KMS-11 (cell line): ENCODE measurements around the gene LARGE1.

ENCODE experiments used
- H2AFZ ChIP-seq: fragments of 200-600 bp; sonication (generic); 2 replicates; pipeline ENCODE4 v1.6.1; 2016; ENCODE audit warnings: antibody characterized with exemption, mixed run types, low read depth
- H3K27ac ChIP-seq: fragments of 200-600 bp; sonication (generic); 2 replicates; pipeline ENCODE4 v1.6.1; 2016; ENCODE audit warnings: mild to moderate bottlenecking, mixed run types
- H3K27me3 ChIP-seq: fragments of 200-600 bp; sonication (generic); 2 replicates; pipeline ENCODE4 v1.6.1; 2017; ENCODE audit warnings: mild to moderate bottlenecking, low read depth, mixed run types, moderate library complexity; ENCODE audit not compliant: insufficient read depth
- H3K36me3 ChIP-seq: fragments of 200-600 bp; sonication (generic); 2 replicates; pipeline ENCODE4 v1.6.1; 2017; ENCODE audit warnings: mild to moderate bottlenecking, mixed run types; ENCODE audit not compliant: insufficient read depth
- H3K4me1 ChIP-seq: fragments of 200-600 bp; sonication (generic); 2 replicates; pipeline ENCODE4 v1.6.1; 2016; ENCODE audit warnings: mild to moderate bottlenecking, low read depth, mixed run types; ENCODE audit not compliant: poor library complexity, severe bottlenecking
- H3K4me2 ChIP-seq: fragments of 200-600 bp; sonication (generic); 2 replicates; pipeline ENCODE4 v1.7.0; 2016; ENCODE audit warnings: mild to moderate bottlenecking, mixed run types
- H3K4me3 ChIP-seq: fragments of 200-600 bp; sonication (generic); IDR thresholded peaks from 2 replicates; pipeline ENCODE4 v1.6.1; 2017; ENCODE audit warnings: low read depth, low read length, mixed read lengths; ENCODE audit not compliant: insufficient read depth
- H3K79me2 ChIP-seq: fragments of 200-600 bp; sonication (generic); 2 replicates; pipeline ENCODE4 v1.6.1; 2016; ENCODE audit warnings: low read depth, mixed run types; ENCODE audit not compliant: insufficient read depth
- H3K9ac ChIP-seq: fragments of 200-600 bp; sonication (generic); 2 replicates; pipeline ENCODE4 v1.6.1; 2016; ENCODE audit warnings: mild to moderate bottlenecking, mixed run types
- H4K20me1 ChIP-seq: fragments of 200-600 bp; sonication (generic); 2 replicates; pipeline ENCODE4 v1.6.1; 2016; ENCODE audit warnings: mild to moderate bottlenecking, mixed run types; ENCODE audit not compliant: insufficient read depth
- CTCF ChIP-seq: fragments of 200-600 bp; sonication (generic); conservative IDR thresholded peaks from 2 replicates; pipeline ENCODE4 v1.6.1; 2017; ENCODE audit warnings: low read depth, mild to moderate bottlenecking, antibody characterized with exemption, low read length, moderate library complexity, mixed read lengths

Gene LARGE1

GRCh38 chr22:33451866-33452469 lies 468.3 kb downstream of the LARGE1 start:
- no peak overlapping the region for H3K4me2 ChIP-seq
- no peaks in the 10 kb centered on the region for H3K27me3 ChIP-seq
- no peaks in the 10 kb centered on the region for H3K36me3 ChIP-seq
- H4K20me1 ChIP-seq = no peaks in the 10 kb centered on the region
- no peak overlapping the region for H3K27ac ChIP-seq
- no peaks in the 10 kb centered on the region for H3K4me1 ChIP-seq
- H3K79me2 ChIP-seq = no peaks in the 10 kb centered on the region
- H3K9ac ChIP-seq = no peak overlapping the region
- no peak for TF ChIP-seq CTCF
- no peak overlapping the region for H2AFZ ChIP-seq
- H3K4me3 ChIP-seq = no peak overlapping the region

- Histone ChIP-seq H3K4me2 (no peak overlapping the region), H3K4me1 (no peaks in the 10 kb centered on the region), H3K36me3 (no peaks in the 10 kb centered on the region), H3K27me3 (no peaks in the 10 kb centered on the region), H3K9ac (no peak overlapping the region), H4K20me1 (no peaks in the 10 kb centered on the region), H2AFZ (no peak overlapping the region), H3K79me2 (no peaks in the 10 kb centered on the region), H3K27ac (no peak overlapping the region), H3K4me3 (no peak overlapping the region)
- TF ChIP-seq CTCF = no peak
Observed at GRCh38 chr22:33450756-33451155, 469.5 kb downstream of the LARGE1 start.

DNA sequence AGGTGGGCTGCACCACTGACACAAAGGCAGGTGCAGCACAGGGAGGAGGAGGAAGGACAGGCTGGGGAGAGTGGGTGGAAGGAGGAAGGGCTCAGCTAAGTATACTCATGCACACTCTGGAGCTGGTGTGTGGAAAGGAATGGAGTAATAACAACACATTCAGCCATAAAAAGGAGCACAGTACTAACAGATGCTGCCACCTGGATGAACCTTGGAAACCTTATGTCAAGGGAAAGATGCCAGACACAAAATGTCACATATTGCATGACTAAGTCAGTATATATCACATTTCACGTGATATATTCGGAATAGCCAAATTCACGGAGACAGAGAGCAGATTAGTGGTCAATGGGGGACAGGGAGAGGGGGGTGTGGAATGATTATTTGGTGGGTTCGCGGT lies 472.5 kb downstream of the LARGE1 start:
- Histone ChIP-seq H4K20me1 (no peaks in the 10 kb centered on the region), H3K9ac (no peak overlapping the region), H3K4me3 (no peak overlapping the region), H3K27me3 (no peaks in the 10 kb centered on the region), H2AFZ (no peak overlapping the region), H3K79me2 (no peaks in the 10 kb centered on the region), H3K27ac (no peak overlapping the region), H3K36me3 (no peaks in the 10 kb centered on the region), H3K4me2 (no peak overlapping the region), H3K4me1 (no peaks in the 10 kb centered on the region)
- no peak for TF ChIP-seq CTCF

GRCh38 chr22:33443683-33444082 lies 476.6 kb downstream of the LARGE1 start:
- no peaks in the 10 kb centered on the region for H3K4me1 ChIP-seq
- H3K27ac ChIP-seq = no peak overlapping the region
- H3K4me3 ChIP-seq = no peak overlapping the region
- no peak overlapping the region for H3K9ac ChIP-seq
- H3K27me3 ChIP-seq = no peaks in the 10 kb centered on the region
- no peak overlapping the region for H3K4me2 ChIP-seq
- TF ChIP-seq CTCF = no peak
- no peak overlapping the region for H2AFZ ChIP-seq
- no peaks in the 10 kb centered on the region for H3K36me3 ChIP-seq
- no peaks in the 10 kb centered on the region for H3K79me2 ChIP-seq
- H4K20me1 ChIP-seq = no peaks in the 10 kb centered on the region

- Histone ChIP-seq H3K27me3 (no peaks in the 10 kb centered on the region), H3K4me2 (no peak overlapping the region), H3K27ac (no peak overlapping the region), H2AFZ (no peak overlapping the region), H4K20me1 (no peaks in the 10 kb centered on the region), H3K4me1 (no peaks in the 10 kb centered on the region), H3K4me3 (no peak overlapping the region), H3K9ac (no peak overlapping the region), H3K36me3 (no peaks in the 10 kb centered on the region), H3K79me2 (no peaks in the 10 kb centered on the region)
- no peak for TF ChIP-seq CTCF
Observed at GRCh38 chr22:33440756-33441155, 479.5 kb downstream of the LARGE1 start.
